ENCODE results near the gene KCNQ1OT1. TPM values are rescaled to one million over a fixed set of nuclear protein-coding genes. Genes with fewer than 3 reads are reported as not detected.

KCNQ1OT1 gene
- polyA plus RNA-seq, 1 of the 3 experiments (the other 2 are of a cell fraction), result 0.03 TPM

DNA sequence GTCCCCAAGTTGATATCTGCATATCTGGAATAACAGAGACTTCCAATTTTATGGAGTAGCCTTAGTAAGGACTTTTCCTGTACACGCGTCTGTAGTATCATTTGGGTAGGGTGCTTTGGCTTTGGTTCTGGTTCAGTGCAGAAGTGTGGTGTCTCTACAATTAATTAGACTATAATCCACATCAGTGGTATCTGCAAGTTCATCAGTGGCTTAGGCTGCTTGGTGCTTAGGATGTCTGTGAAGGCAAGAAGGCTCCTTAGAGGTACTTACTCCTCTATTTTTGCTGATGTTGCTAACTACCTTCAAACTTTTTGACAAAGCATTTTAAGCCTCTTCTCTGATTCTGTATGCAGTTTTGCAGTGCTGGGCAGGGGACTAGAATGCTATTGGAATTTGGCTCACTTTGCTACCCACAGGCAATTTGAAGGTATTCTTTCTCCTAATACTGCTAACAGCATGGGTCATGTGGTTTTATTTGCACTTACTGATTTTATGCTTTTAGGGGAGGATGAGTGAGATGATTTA is 49.4 kb downstream of the KCNQ1OT1 start:
- no peak for DNase-seq
- H3K9me2 ChIP-seq, result no peaks in the 10 kb centered on the region
- H3K36me3 ChIP-seq (replicated peaks in 1 of 2; ENCODE audit: control insufficient read depth in 1 of 2, insufficient read depth in 2 of 2, low read length in 1 of 2), result no peaks in the 10 kb centered on the region
- H3K27ac ChIP-seq (ENCODE audit: low read depth in 2 of 2, low read length in 1 of 2), result no peak overlapping the region
- CTCF ChIA-PET, result interaction anchor here (0.9 to 1.6 kb wide), 2 partner anchors 119 to 235 kb away, joined by 3 to 5 read pairs; partner anchors contain the start of gene CDKN1C
- POLR2A ChIA-PET, result no interaction called here
- H2AFZ ChIP-seq (ENCODE audit: low read depth), result no peak overlapping the region
- 90% methylated on average over 2 of the region's 2 CpGs for WGBS (ENCODE audit: low lambda C conversion rate)
- TF ChIP-seq NFIC (IDR thresholded peaks at IDR 0.05; ENCODE audit: borderline replicate concordance), result no peak
- TF ChIP-seq RXRA (IDR thresholded peaks at IDR 0.05; ENCODE audit: borderline replicate concordance, low read depth), result no peak
- TF ChIP-seq GABPA (IDR thresholded peaks at IDR 0.05; ENCODE audit: low read depth), result no peak
- TF ChIP-seq FOXJ3 (CRISPR knock-in tag; IDR thresholded peaks at IDR 0.05), result no peak
- TF ChIP-seq CHD2 (IDR thresholded peaks at IDR 0.05; ENCODE audit: low read length, partially characterized antibody), result no peak
- TF ChIP-seq POLR2AphosphoS5 (IDR thresholded peaks at IDR 0.05; ENCODE audit: low read depth, low read length), result no peak
- H3K9ac ChIP-seq, result no peak overlapping the region
- no peaks in the 10 kb centered on the region for H4K20me1 ChIP-seq (ENCODE audit: insufficient read depth)
- no peak overlapping the region for H3K4me2 ChIP-seq
- peaks cover 0 to 29% of the 10 kb centered on the region in 2 experiments; a peak in 1 of 4 replicates for H3K4me1 ChIP-seq (ENCODE audit: control insufficient read depth in 1 of 2, insufficient read depth in 2 of 2, low read depth in 1 of 2, low read length in 1 of 2)
- no peaks in the 10 kb centered on the region for H3F3A ChIP-seq (replicated peaks; ENCODE audit: insufficient read depth)
- peaks cover 26% of the 10 kb centered on the region for H3K9me3 ChIP-seq
- no peaks in the 10 kb centered on the region for H3K27me3 ChIP-seq (ENCODE audit: insufficient read depth)
- H3K4me3 ChIP-seq (ENCODE audit: low read depth in 2 of 2, low read length in 1 of 2), result no peak overlapping the region
- H3K79me2 ChIP-seq (ENCODE audit: insufficient read depth), result no peaks in the 10 kb centered on the region

DNA sequence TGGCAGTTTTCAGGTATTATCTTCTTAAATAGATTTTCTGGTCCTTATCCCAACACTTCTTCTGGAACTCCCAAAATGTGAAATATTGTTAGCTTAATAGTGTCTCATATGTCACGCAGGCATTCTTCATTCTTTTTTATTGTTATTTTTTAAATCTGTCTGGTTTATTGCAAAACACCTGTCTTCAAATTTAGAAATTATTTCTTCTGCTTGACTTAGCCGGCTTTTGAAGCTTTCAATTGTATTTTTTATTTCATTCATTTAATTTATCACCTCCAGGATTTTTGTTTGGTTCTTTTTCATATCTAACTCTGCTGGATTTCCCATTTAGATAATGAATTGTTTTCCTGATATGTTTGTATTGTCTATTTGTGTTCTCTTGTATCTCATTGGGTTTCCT is 49.9 kb downstream of the KCNQ1OT1 start:
- peaks cover 0 to 25% of the 10 kb centered on the region in 2 experiments; a peak in 1 of 4 replicates for H3K4me1 ChIP-seq (ENCODE audit: control insufficient read depth in 1 of 2, insufficient read depth in 2 of 2, low read depth in 1 of 2, low read length in 1 of 2)
- H2AFZ ChIP-seq (ENCODE audit: low read depth), result no peak overlapping the region
- CTCF ChIA-PET, result interaction anchor here (0.9 kb wide), 1 partner anchor 118 kb away, joined by 3 read pairs; no protein-coding TSS in a partner anchor
- H3K36me3 ChIP-seq (replicated peaks in 1 of 2; ENCODE audit: control insufficient read depth in 1 of 2, insufficient read depth in 2 of 2, low read length in 1 of 2), result no peaks in the 10 kb centered on the region
- no peak overlapping the region for H3K4me2 ChIP-seq
- 63% methylated on average over 2 of the region's 2 CpGs for WGBS (ENCODE audit: low lambda C conversion rate)
- no peak for DNase-seq
- H3K27me3 ChIP-seq (ENCODE audit: insufficient read depth), result no peaks in the 10 kb centered on the region
- no peak for TF ChIP-seq MEF2A (IDR thresholded peaks at IDR 0.05; ENCODE audit: borderline replicate concordance, low read depth)
- TF ChIP-seq TEAD4 (IDR thresholded peaks at IDR 0.05; ENCODE audit: borderline replicate concordance, insufficient read depth), result no peak
- TF ChIP-seq NFIC (IDR thresholded peaks at IDR 0.05; ENCODE audit: borderline replicate concordance), result no peak
- H3K9me2 ChIP-seq, result no peaks in the 10 kb centered on the region
- no peaks in the 10 kb centered on the region for H3K79me2 ChIP-seq (ENCODE audit: insufficient read depth)
- H3K4me3 ChIP-seq (ENCODE audit: low read depth in 2 of 2, low read length in 1 of 2), result no peak overlapping the region
- no peaks in the 10 kb centered on the region for H4K20me1 ChIP-seq (ENCODE audit: insufficient read depth)
- H3F3A ChIP-seq (replicated peaks; ENCODE audit: insufficient read depth), result no peaks in the 10 kb centered on the region
- H3K27ac ChIP-seq (ENCODE audit: low read depth in 2 of 2, low read length in 1 of 2), result no peak overlapping the region
- no peak overlapping the region for H3K9ac ChIP-seq
- peaks cover 26% of the 10 kb centered on the region for H3K9me3 ChIP-seq
- POLR2A ChIA-PET, result no interaction called here

DNA sequence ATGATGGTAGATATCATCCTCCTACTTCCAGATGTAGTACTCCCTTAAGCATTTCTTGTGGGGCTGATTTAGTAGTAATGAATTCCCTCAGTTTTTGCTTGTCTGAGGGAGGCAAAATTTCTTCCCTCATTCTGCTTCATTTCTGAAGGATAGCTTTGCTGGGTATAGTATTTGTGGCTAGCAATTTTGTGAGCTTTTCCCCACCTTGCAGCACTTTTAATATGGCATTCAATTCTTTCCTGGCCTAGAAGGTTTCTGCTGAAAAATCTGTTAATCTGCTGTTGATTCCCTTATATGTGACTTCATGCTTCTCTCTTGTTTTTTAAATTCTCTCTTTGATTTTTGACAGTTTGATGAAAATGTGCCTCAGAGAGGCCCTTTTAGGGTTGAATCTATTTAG is 50.4 kb downstream of the KCNQ1OT1 start:
- no peak overlapping the region for H3K27ac ChIP-seq (ENCODE audit: low read depth in 2 of 2, low read length in 1 of 2)
- DNase-seq, result no peak
- ChIA-PET CTCF (interaction anchor here (0.9 kb wide), 1 partner anchor 118 kb away, joined by 3 read pairs; no protein-coding TSS in a partner anchor), POLR2A (no interaction called here)
- no peak overlapping the region for H3K4me2 ChIP-seq
- H2AFZ ChIP-seq (ENCODE audit: low read depth), result no peak overlapping the region
- TF ChIP-seq FOSL2 (IDR thresholded peaks at IDR 0.05; ENCODE audit: borderline replicate concordance, low read depth) (no peak), POLR2AphosphoS5 (IDR thresholded peaks at IDR 0.05; ENCODE audit: low read depth, low read length) (no peak), MXI1 (IDR thresholded peaks at IDR 0.05; ENCODE audit: low read depth, low read length) (no peak), CHD2 (IDR thresholded peaks at IDR 0.05; ENCODE audit: low read length, partially characterized antibody) (no peak), RAD21 (IDR thresholded peaks at IDR 0.05; ENCODE audit: low read length) (no peak), NRF1 (IDR thresholded peaks at IDR 0.05; ENCODE audit: low read depth, low read length) (no peak), RFX5 (IDR thresholded peaks at IDR 0.05; ENCODE audit: low read length) (no peak), TCF12 (IDR thresholded peaks at IDR 0.05) (no peak), TAF1 (IDR thresholded peaks at IDR 0.05; ENCODE audit: borderline replicate concordance, low read depth, low read length) (no peak), FOXJ3 (CRISPR knock-in tag; IDR thresholded peaks at IDR 0.05) (no peak), RCOR1 (IDR thresholded peaks at IDR 0.05; ENCODE audit: low read length) (no peak), JUND (IDR thresholded peaks at IDR 0.05) (no peak), ELF1 (IDR thresholded peaks at IDR 0.05) (no peak), YY1 (IDR thresholded peaks at IDR 0.05; ENCODE audit: low read depth) (no peak)
- TF ChIP-seq, protein P1, sequence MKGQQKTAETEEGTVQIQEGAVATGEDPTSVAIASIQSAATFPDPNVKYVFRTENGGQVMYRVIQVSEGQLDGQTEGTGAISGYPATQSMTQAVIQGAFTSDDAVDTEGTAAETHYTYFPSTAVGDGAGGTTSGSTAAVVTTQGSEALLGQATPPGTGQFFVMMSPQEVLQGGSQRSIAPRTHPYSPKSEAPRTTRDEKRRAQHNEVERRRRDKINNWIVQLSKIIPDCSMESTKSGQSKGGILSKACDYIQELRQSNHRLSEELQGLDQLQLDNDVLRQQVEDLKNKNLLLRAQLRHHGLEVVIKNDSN (IDR thresholded peaks at IDR 0.05; ENCODE audit: borderline replicate concordance, low read depth), result no peak
- TF ChIP-seq, protein P2, sequence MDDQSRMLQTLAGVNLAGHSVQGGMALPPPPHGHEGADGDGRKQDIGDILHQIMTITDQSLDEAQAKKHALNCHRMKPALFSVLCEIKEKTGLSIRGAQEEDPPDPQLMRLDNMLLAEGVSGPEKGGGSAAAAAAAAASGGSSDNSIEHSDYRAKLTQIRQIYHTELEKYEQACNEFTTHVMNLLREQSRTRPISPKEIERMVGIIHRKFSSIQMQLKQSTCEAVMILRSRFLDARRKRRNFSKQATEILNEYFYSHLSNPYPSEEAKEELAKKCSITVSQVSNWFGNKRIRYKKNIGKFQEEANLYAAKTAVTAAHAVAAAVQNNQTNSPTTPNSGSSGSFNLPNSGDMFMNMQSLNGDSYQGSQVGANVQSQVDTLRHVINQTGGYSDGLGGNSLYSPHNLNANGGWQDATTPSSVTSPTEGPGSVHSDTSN (IDR thresholded peaks at IDR 0.05), result no peak
- TF ChIP-seq, protein P3, sequence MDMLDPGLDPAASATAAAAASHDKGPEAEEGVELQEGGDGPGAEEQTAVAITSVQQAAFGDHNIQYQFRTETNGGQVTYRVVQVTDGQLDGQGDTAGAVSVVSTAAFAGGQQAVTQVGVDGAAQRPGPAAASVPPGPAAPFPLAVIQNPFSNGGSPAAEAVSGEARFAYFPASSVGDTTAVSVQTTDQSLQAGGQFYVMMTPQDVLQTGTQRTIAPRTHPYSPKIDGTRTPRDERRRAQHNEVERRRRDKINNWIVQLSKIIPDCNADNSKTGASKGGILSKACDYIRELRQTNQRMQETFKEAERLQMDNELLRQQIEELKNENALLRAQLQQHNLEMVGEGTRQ (IDR thresholded peaks at IDR 0.05; ENCODE audit: borderline replicate concordance, low read depth, low read length), result no peak
- H3K9me2 ChIP-seq, result no peaks in the 10 kb centered on the region
- H3K9ac ChIP-seq, result no peak overlapping the region
- H3K4me1 ChIP-seq (ENCODE audit: control insufficient read depth in 1 of 2, insufficient read depth in 2 of 2, low read depth in 1 of 2, low read length in 1 of 2), result peaks cover 0 to 25% of the 10 kb centered on the region in 2 experiments; a peak in 1 of 4 replicates
- no peak overlapping the region for H3K4me3 ChIP-seq (ENCODE audit: low read depth in 2 of 2, low read length in 1 of 2)
- H3F3A ChIP-seq (replicated peaks; ENCODE audit: insufficient read depth), result no peaks in the 10 kb centered on the region
- no peaks in the 10 kb centered on the region for H4K20me1 ChIP-seq (ENCODE audit: insufficient read depth)
- H3K9me3 ChIP-seq, result peaks cover 26% of the 10 kb centered on the region
- no peaks in the 10 kb centered on the region for H3K27me3 ChIP-seq (ENCODE audit: insufficient read depth)
- H3K79me2 ChIP-seq (ENCODE audit: insufficient read depth), result no peaks in the 10 kb centered on the region
- no peaks in the 10 kb centered on the region for H3K36me3 ChIP-seq (replicated peaks in 1 of 2; ENCODE audit: control insufficient read depth in 1 of 2, insufficient read depth in 2 of 2, low read length in 1 of 2)

Data from SK-N-SH (cell line).